Pancreas (tissue), 10 donors: ENCODE data around the gene RABAC1. TPM values are rescaled to one million over a fixed set of nuclear protein-coding genes. Genes with fewer than 3 reads are reported as not detected.
A peak's percentile ranks its signal among the peaks of the same experiment; 100 is the strongest.

ENCODE experiments used
- ATAC-seq, 4 donors: fragments of 200-7000 bp; cut with Tn5 transposase; one replicate each; pipeline versions ENCODE4 v1.8.0 to v1.9.1; 2020; ENCODE audit warnings: mild to moderate bottlenecking in 4 of 4, moderate library complexity in 4 of 4
- DNase-seq, 6 donors: peaks; one replicate each; pipeline ENCODE4 v3.0.0-alpha.2; 2020
- FAIRE-seq: peaks from 2 replicates; lab custom pipeline; 2012; peaks lifted over from hg19 to GRCh38; lab: Jason Lieb, UNC
- H3K27ac ChIP-seq, 4 donors: fragments of 200-600 bp; sonication (generic); 1 replicate in 3 of 4; 2 replicates in 1 of 4; pipeline versions ENCODE4 v1.5.0 to v1.8.0; 2020
- H3K27me3 ChIP-seq, 4 donors: fragments of 200-600 bp; one replicate each; pipeline ENCODE4 v1.8.0; 2021
- H3K36me3 ChIP-seq, 3 donors: fragments of 200-600 bp; sonication (generic) in 1 of 3; one replicate each; pipeline versions ENCODE4 v1.5.0 to v1.8.0; 2020 to 2021
- H3K4me1 ChIP-seq, 3 donors: fragments of 200-600 bp; one replicate each; pipeline ENCODE4 v1.8.0; 2021
- H3K4me3 ChIP-seq, 4 donors: fragments of 200-600 bp; sonication (generic) in 2 of 4; one replicate each; pipeline versions ENCODE4 v1.5.0 to v1.8.0; 2020 to 2021
- H3K9me3 ChIP-seq, 4 donors: fragments of 200-600 bp; one replicate each; pipeline ENCODE4 v1.8.0; 2021
- WGBS, 2 donors: extraction: QIAGEN DNeasy Blood & Tissue Kit; methylation state at CpG; one replicate each; pipeline ENCODE4 v1.1.7; 2013; 5-methylcytosine and 5-hydroxymethylcytosine counted together
- intact Hi-C, 3 donors: fragments of 100-400 bp; cut with DNase I; formaldehyde crosslinking; loops; one replicate each; pipeline versions ENCODE4 v1.11.1 to v1.14.2; 2022
- polyA plus RNA-seq, 2 donors: library from polyadenylated mRNA; stranded (reverse); fragments of 200-250 nt; gene quantifications; one replicate each; pipeline ENCODE4 v1.2.3, GENCODE V29; 2013
- total RNA-seq, 6 donors: library from RNA; stranded (reverse); fragmentation: NEBNext Ultra II Directional in 4 of 6; extraction: Animal tissue kit (Norgen Biotek cat#: 25700) in 4 of 6; gene quantifications; one replicate each; pipeline versions ENCODE4 v1.2.1 to v1.2.4, GENCODE V29; 2021 to 2023
- TF ChIP-seq, protein P1 (sequence below), 4 donors: fragments of 200-600 bp; sonication (generic) in 3 of 4; IDR thresholded peaks; one replicate each; pipeline versions ENCODE4 v1.5.0 to v1.8.0; 2021; ENCODE audit warnings: antibody characterized with exemption in 4 of 4
- donor health status: healthy with polysubstance abuse.
- donor health status: DM: no; HTN: no; CAD: no; lungs with moderate emphysema.
- donor health status: DM: no; HTN: no; CAD: no.
- donor health status: control.
- donor health status: control.
- donor health status: Bipolar disorder and iron deficiency.
- donor health status: DM: yes; HTN: yes; CAD: no.
- donor health status: DM: no; HTN: no; CAD: no.
- donor health status: DM: no; HTN: no; CAD: no.
- donor health status: DM: yes; HTN: yes; CAD: no.

RABAC1 gene
- total and polyA plus RNA-seq, 8 donors, result 49.8 to 134 (median 74.0) TPM

DNA sequence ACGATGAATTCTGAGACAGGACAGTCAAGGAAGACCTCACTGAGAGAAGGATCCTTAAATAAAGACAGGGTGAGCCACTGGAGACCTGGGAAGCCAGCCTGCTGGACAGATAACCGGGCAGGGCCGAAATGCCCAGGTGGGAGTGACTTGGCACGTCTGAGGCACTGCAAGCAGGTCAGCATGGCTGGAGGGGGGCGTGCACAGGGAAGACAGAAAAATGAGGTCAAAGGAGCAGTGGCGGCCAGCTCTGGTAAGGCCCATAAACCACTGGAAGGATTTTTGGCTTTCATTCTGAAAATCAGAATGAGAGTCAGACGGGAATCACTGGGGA is 40.7 kb upstream of the RABAC1 start:
- intact Hi-C loops, result no loop called here
- ATAC-seq, result no peak
- Histone ChIP-seq H3K36me3 (no peaks in the 10 kb centered on the region), H3K4me1 (no peaks in the 10 kb centered on the region), H3K9me3 (no peaks in the 10 kb centered on the region), H3K4me3 (no peak overlapping the region), H3K27ac (no peak overlapping the region), H3K27me3 (peaks cover 0 to 25% (median 0%) of the 10 kb centered on the region in 4 donors)
- no peak for FAIRE-seq
- TF ChIP-seq, protein P1, sequence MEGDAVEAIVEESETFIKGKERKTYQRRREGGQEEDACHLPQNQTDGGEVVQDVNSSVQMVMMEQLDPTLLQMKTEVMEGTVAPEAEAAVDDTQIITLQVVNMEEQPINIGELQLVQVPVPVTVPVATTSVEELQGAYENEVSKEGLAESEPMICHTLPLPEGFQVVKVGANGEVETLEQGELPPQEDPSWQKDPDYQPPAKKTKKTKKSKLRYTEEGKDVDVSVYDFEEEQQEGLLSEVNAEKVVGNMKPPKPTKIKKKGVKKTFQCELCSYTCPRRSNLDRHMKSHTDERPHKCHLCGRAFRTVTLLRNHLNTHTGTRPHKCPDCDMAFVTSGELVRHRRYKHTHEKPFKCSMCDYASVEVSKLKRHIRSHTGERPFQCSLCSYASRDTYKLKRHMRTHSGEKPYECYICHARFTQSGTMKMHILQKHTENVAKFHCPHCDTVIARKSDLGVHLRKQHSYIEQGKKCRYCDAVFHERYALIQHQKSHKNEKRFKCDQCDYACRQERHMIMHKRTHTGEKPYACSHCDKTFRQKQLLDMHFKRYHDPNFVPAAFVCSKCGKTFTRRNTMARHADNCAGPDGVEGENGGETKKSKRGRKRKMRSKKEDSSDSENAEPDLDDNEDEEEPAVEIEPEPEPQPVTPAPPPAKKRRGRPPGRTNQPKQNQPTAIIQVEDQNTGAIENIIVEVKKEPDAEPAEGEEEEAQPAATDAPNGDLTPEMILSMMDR (IDR thresholded peaks at IDR 0.05), result no peak
- WGBS, 2 donors, result 53 to 63% methylated on average over 7 of the region's 7 CpGs
- DNase-seq, result no peak

DNA sequence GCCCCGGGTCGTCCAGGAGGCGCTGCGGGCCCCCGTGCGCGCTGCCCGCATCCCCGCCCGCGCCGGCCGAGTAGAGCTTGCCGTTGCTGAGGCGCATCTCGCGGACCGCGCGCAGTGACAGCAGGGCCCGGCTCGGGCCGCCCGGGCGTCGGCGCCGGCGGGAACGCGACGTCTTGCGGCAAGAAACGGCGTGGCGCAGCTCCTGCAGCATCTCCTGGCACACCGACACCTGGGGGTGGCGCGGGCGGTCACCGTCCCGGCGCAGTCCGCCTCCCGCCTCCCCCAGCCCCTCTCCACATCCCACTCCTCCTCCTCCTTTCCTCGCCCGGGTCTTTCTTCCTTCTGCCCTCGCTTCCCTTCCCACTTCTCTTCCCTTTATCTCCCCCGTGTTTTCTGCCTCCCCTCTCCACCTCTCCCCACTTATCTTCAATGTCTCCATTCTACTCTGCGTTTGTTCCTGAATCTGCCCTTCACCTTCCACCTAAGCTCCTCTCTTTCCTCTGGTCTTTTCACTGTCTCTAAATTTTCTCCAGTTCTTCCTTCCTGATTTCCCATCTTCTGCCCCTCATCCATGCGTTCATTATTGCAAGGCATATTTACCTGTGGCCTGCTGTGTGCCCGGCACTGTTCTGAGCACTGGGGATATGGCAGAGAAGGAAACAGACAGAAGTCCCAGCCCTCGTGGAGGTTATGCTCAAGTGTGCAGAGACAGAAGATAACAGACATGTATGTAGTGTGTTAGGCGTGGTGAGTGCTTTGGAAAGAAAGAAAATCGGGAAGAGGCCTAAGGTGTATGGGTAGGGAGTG is 40.2 kb upstream of the RABAC1 start:
- H3K27me3 ChIP-seq, result peaks cover 0 to 28% (median 0%) of the 10 kb centered on the region in 4 donors
- TF ChIP-seq, protein P1 (IDR thresholded peaks at IDR 0.05), result no peak
- intact Hi-C loops, result no loop called here
- no peak overlapping the region for H3K27ac ChIP-seq
- FAIRE-seq (no peak), ATAC-seq (no peak), DNase-seq (no peak)
- WGBS, 2 donors, result 9 to 14% methylated on average over 27 to 55 of the region's 55 CpGs
- H3K4me3 ChIP-seq, result no peak overlapping the region
- no peaks in the 10 kb centered on the region for H3K9me3 ChIP-seq
- H3K4me1 ChIP-seq, result no peaks in the 10 kb centered on the region
- no peaks in the 10 kb centered on the region for H3K36me3 ChIP-seq

DNA sequence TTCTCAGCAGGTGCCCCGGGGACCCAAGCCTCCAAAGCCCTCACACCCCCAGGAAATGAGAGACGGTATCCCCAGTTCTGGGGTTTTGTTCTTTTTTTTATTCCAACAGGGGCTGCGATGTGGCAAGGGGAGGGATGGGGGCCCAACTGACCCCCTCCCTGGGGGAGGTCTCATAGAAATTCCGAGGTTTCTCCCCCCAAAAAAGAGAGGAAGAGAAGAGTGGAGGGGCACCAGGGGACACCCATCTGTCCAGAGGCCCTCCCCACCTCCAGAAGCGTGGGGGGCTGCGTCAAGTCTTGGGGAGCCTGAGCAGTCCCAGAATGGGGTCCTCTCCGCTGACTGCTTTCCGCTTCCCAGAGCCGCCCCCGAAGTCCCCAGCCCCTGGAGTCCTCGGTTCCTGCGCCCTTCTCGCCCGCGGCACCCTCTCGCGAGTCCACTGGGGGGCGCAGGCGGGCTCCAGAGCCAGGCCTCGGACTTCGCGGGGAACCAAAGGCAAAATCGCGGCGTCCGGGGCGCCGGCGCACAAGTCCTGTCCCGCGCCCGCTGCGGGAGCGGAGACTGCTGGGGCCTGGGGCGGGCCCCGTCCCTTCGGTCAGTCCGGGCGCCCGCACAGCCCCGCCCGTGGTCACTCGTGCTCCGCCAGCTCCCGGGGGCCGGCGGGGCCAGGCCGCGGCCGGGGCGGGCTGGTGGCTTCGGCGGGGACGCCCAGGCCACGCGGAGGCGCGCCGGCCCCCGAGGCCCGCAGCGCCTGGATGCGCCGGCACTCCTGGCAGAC is 39.3 kb upstream of the RABAC1 start:
- Histone ChIP-seq H3K27ac (no peak overlapping the region), H3K9me3 (no peaks in the 10 kb centered on the region), H3K27me3 (peaks cover 0 to 28% (median 0%) of the 10 kb centered on the region in 4 donors), H3K4me1 (no peaks in the 10 kb centered on the region), H3K36me3 (no peaks in the 10 kb centered on the region), H3K4me3 (peak overlapping the region in 1 of 4 donors; percentile 17)
- FAIRE-seq, result no peak
- DNase-seq, result peak in 1 of 6 donors; percentile 80
- peak in 2 of 4 donors; percentile 37 to 41 for ATAC-seq
- TF ChIP-seq, protein P1 (IDR thresholded peaks at IDR 0.05), result peak in 2 of 4 donors; percentile 28 to 36
- intact Hi-C loops, result no loop called here
- 2 to 3% methylated on average over 50 to 64 of the region's 64 CpGs for WGBS, 2 donors

DNA sequence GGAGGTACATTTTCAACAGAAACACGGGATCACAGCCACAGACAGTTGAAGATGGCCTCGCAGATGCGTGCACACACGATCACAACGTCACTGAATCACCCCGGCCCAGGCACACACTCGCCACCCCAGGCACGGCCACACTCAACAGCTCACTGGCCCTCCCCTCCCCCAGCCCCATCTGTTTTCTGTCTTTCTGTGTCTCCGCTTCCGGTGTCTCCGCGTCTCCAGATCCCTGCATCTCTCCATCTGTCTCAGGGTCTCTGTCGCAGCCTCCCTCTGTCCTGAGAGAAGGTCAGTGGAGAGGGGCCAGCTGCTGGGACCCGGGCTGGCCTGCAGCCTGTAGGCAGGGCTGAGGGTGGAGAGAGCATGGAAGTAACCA is 38.7 kb upstream of the RABAC1 start:
- no peak overlapping the region for H3K27ac ChIP-seq
- no peak for FAIRE-seq
- intact Hi-C loops, result no loop called here
- no peak for ATAC-seq
- no peaks in the 10 kb centered on the region for H3K4me1 ChIP-seq
- TF ChIP-seq, protein P1 (IDR thresholded peaks at IDR 0.05), result no peak
- no peaks in the 10 kb centered on the region for H3K36me3 ChIP-seq
- no peaks in the 10 kb centered on the region for H3K9me3 ChIP-seq
- no peak overlapping the region for H3K4me3 ChIP-seq
- DNase-seq, result no peak
- H3K27me3 ChIP-seq, result peaks cover 0 to 28% (median 0%) of the 10 kb centered on the region in 4 donors
- 5 to 8% methylated on average over 14 of the region's 14 CpGs for WGBS, 2 donors
